Measurements from ENCODE around the gene GSPT1. TPM values are rescaled to one million over a fixed set of nuclear protein-coding genes. Genes with fewer than 3 reads are reported as not detected.

The GSPT1 gene
- total RNA-seq, 2 donors from 2014 or later: 50.4 to 81.1 TPM

- TF ChIP-seq, protein P1, sequence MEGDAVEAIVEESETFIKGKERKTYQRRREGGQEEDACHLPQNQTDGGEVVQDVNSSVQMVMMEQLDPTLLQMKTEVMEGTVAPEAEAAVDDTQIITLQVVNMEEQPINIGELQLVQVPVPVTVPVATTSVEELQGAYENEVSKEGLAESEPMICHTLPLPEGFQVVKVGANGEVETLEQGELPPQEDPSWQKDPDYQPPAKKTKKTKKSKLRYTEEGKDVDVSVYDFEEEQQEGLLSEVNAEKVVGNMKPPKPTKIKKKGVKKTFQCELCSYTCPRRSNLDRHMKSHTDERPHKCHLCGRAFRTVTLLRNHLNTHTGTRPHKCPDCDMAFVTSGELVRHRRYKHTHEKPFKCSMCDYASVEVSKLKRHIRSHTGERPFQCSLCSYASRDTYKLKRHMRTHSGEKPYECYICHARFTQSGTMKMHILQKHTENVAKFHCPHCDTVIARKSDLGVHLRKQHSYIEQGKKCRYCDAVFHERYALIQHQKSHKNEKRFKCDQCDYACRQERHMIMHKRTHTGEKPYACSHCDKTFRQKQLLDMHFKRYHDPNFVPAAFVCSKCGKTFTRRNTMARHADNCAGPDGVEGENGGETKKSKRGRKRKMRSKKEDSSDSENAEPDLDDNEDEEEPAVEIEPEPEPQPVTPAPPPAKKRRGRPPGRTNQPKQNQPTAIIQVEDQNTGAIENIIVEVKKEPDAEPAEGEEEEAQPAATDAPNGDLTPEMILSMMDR (IDR thresholded peaks at IDR 0.05): no peak
- DNase-seq (ENCODE audit: low spot score) (no peak), ATAC-seq (ENCODE audit: insufficient number of reproducible peaks, low FRiP score, low read depth) (no peak)
- Histone ChIP-seq H3K4me3 (no peak overlapping the region), H3K4me1 (ENCODE audit: control insufficient read depth in 1 of 2, low read depth in 2 of 2) (peaks cover 8 to 17% of the 10 kb centered on the region in 2 donors), H3K9me3 (no peaks in the 10 kb centered on the region), H3K27me3 (replicated peaks; ENCODE audit: insufficient read depth) (no peaks in the 10 kb centered on the region), H3K36me3 (peaks cover 25% of the 10 kb centered on the region), H3K27ac (no peak overlapping the region)
Observed at GRCh38 chr16:11892761-11893160, 23.0 kb downstream of the GSPT1 start.

DNA sequence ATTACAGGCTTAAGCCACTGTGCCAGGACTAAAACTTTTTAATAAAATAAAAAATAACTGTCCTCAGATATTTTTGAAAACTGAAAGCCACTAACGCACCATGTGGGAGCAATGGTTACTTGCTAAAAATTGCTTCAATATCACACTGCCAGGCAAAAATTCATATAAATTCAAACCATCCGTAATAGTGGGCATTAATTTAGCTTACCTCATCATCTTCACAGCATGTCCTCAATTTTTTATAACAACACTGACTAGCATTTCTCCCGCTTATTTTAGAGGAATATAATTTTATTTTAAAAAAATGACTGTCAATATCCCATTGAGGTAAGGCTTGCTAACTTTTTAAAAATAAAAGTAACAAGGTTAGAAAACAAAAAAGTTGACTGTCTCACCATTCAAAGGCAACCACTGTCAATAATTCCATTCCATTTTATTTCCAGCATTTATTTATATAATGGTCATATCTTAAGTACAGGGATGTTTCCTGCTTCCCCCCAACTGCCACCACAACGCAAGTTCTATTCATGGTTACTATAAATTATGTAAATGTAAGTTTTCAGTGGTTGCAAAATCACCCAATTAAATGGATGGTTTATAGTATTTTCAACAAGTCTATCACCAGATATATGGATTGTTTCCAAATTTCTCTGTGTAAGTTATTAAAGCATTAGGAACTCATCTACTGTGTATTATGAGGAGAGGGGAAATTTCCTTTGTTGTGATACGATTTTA lies 25.4 kb downstream of the GSPT1 start:
- ATAC-seq (ENCODE audit: insufficient number of reproducible peaks, low FRiP score, low read depth) (no peak), DNase-seq (ENCODE audit: low spot score) (no peak)
- Histone ChIP-seq H3K36me3 (peaks cover 41% of the 10 kb centered on the region), H3K27ac (no peak overlapping the region), H3K4me3 (no peak overlapping the region), H3K27me3 (replicated peaks; ENCODE audit: insufficient read depth) (no peaks in the 10 kb centered on the region), H3K4me1 (ENCODE audit: control insufficient read depth in 1 of 2, low read depth in 2 of 2) (no peaks in the 10 kb centered on the region), H3K9me3 (no peaks in the 10 kb centered on the region)
- TF ChIP-seq, protein P1 (IDR thresholded peaks at IDR 0.05): no peak

- ATAC-seq (ENCODE audit: insufficient number of reproducible peaks, low FRiP score, low read depth): no peak
- TF ChIP-seq, protein P1 (IDR thresholded peaks at IDR 0.05): no peak
Observed at GRCh38 chr16:11886881-11887280, 28.9 kb downstream of the GSPT1 start.

DNA sequence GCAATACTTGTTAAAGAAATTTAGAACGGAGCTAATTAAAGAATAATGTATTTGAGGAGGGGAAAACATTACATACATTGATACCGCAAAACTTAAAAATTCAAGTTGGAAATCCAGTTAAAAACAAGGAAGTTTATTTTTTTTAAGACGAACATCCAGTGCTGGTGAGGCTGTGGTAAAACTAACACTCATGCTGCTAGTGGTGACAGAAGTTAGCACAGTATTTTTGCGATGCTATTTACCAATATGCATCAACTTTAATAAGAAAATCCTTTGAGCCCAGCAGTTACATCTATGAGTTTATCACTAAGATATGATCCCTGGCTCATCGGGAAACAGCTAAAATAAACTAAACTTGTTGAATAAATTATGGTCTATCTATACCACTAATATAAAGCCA lies 31.7 kb downstream of the GSPT1 start:
- Histone ChIP-seq H3K27ac (no peak overlapping the region), H3K36me3 (peaks cover 62% of the 10 kb centered on the region)
- no peak for DNase-seq (ENCODE audit: low spot score)

More at GRCh38 chr16:11886881-11887280, 28.9 kb downstream of the GSPT1 start:
- Histone ChIP-seq H3K36me3 (peaks cover 57% of the 10 kb centered on the region), H3K27ac (no peak overlapping the region), H3K27me3 (replicated peaks; ENCODE audit: insufficient read depth) (no peaks in the 10 kb centered on the region), H3K4me3 (no peak overlapping the region), H3K4me1 (ENCODE audit: control insufficient read depth in 1 of 2, low read depth in 2 of 2) (no peaks in the 10 kb centered on the region), H3K9me3 (no peaks in the 10 kb centered on the region)
- no peak for DNase-seq (ENCODE audit: low spot score)

DNA sequence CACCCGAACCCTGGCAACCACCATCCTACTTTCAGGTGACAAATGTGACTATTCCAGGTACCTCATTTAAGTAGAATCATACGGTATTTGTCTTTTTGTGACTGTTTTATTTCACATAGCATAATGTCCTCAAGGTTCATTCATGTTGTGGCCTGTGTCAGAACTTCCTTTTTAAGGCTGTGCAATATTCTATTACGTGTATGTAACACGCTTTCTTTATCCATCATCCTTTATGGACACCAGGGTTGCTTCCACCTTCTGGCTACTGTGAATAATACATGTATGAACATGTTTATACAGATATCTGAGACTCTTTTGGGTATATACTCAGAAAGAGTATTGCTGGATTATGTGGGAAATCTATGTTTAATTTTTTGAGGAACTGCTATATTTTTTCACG lies 35.7 kb downstream of the GSPT1 start:
- no peak overlapping the region for H3K4me3 ChIP-seq
- peaks cover 0 to 6% of the 10 kb centered on the region in 2 donors for H3K4me1 ChIP-seq (ENCODE audit: control insufficient read depth in 1 of 2, low read depth in 2 of 2)
- DNase-seq (ENCODE audit: low spot score) (no peak), ATAC-seq (ENCODE audit: insufficient number of reproducible peaks, low FRiP score, low read depth) (no peak)
- H3K36me3 ChIP-seq: peaks cover 57% of the 10 kb centered on the region
- no peak overlapping the region for H3K27ac ChIP-seq
- TF ChIP-seq, protein P1 (IDR thresholded peaks at IDR 0.05): no peak
- H3K9me3 ChIP-seq: no peaks in the 10 kb centered on the region
- H3K27me3 ChIP-seq (replicated peaks; ENCODE audit: insufficient read depth): no peaks in the 10 kb centered on the region

More for the DNA sequence above, 31.7 kb downstream of the GSPT1 start:
- no peak for ATAC-seq (ENCODE audit: insufficient number of reproducible peaks, low FRiP score, low read depth)
- H3K27me3 ChIP-seq (replicated peaks; ENCODE audit: insufficient read depth): no peaks in the 10 kb centered on the region
- TF ChIP-seq, protein P1 (IDR thresholded peaks at IDR 0.05): no peak
- H3K4me3 ChIP-seq: no peak overlapping the region
- no peaks in the 10 kb centered on the region for H3K9me3 ChIP-seq
- peaks cover 0 to 6% of the 10 kb centered on the region in 2 donors for H3K4me1 ChIP-seq (ENCODE audit: control insufficient read depth in 1 of 2, low read depth in 2 of 2)
